ENCODE results near the gene ABL1. TPM values are rescaled to one million over a fixed set of nuclear protein-coding genes. Genes with fewer than 3 reads are reported as not detected.

ABL1 gene
- total RNA-seq, 1 donor from 2014 or later = 91.0 TPM

DNA sequence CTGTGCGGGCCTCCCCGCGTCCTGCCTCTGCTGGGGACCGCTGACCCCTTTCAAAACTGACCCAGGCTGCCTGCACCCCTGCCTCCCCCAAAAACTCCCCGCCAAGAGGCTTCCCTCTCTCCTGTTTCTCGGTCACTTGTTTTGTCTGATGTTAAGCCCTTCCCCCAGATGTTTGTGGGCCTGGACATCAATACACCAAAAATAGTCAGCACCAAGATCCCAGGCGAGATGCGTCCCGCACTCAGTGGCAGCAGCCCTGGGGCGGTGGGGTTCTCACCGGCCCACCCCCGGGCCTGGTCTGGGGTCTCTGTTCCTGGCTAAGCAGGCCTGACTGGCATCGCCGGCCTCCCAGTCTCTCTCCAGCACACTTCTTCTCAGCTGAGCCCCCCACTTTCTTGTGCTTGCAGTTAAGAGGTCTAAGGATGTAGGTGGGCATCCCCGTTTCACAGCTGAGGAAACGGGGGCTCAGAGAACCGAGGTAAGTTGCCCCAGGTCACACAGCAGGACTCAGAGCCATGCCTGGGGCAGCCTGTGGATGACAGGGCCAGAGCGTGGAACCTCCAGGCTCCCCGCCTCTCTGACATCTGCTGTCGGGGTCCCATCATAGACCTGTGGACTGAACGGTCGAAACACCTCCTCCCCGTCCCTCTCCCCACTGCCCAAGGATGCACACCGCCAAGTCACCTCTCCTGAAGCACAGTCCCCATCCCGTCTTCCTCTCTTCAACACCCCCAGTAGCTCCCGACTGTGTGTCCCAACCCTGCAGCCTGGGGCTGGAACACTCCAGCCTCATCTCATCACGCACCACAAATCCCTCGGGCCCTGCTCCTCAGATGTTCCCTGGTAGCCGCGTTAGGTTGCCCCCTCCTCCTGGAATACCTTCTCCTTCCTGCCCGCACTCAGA, 87.2 kb downstream of the ABL1 start:
- peaks cover 22% of the 10 kb centered on the region for H3K27me3 Mint-ChIP-seq (ENCODE audit: low read depth)
- peaks cover 20% of the 10 kb centered on the region for H3K4me1 Mint-ChIP-seq
- no peak overlapping the region for H3K4me3 Mint-ChIP-seq
- no peak for DNase-seq (ENCODE audit: low read depth, low spot score)
- H3K36me3 Mint-ChIP-seq (ENCODE audit: low read depth) = no peaks in the 10 kb centered on the region
- no peaks in the 10 kb centered on the region for H3K9me3 Mint-ChIP-seq
- no peak overlapping the region for H3K27ac Mint-ChIP-seq (ENCODE audit: unreplicated experiment)
- TF ChIP-seq, protein P1, sequence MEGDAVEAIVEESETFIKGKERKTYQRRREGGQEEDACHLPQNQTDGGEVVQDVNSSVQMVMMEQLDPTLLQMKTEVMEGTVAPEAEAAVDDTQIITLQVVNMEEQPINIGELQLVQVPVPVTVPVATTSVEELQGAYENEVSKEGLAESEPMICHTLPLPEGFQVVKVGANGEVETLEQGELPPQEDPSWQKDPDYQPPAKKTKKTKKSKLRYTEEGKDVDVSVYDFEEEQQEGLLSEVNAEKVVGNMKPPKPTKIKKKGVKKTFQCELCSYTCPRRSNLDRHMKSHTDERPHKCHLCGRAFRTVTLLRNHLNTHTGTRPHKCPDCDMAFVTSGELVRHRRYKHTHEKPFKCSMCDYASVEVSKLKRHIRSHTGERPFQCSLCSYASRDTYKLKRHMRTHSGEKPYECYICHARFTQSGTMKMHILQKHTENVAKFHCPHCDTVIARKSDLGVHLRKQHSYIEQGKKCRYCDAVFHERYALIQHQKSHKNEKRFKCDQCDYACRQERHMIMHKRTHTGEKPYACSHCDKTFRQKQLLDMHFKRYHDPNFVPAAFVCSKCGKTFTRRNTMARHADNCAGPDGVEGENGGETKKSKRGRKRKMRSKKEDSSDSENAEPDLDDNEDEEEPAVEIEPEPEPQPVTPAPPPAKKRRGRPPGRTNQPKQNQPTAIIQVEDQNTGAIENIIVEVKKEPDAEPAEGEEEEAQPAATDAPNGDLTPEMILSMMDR (conservative IDR thresholded peaks at IDR 0.05) = no peak

DNA sequence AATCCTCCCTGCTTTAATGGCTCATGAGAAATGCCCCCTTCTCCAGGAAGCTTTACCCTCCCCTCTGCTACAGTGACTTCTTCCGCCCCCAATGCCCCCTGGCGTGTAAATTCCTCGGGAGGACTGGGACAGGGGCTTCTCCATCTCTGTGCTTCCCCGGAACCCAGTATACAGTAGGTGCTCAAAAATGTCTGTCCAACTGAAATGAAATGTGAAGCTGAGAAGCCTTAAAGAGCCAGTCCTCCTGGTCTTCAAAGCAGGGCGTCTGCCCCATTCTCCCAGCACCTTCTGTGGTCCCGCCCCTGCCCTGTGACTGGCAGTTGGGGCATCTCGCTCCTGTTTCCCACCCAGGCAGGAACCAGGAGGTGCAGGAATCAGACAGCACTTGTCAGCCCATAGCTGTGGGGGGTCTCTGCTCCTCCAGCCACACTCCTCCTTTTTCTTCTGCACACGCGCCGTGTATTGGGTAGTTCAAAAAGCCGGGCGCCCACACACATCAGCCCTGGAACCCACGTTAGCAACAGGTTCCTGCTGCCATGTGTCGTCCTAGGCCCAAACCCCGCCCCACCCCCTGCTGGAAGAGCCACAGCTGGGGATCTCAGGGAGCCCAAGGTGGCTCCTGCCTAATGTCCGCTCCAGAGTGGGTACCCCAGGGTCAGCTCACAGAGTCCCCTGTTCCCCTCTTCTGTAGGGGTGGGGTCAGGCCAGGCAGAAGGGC, 88.0 kb downstream of the ABL1 start:
- TF ChIP-seq, protein P1 (conservative IDR thresholded peaks at IDR 0.05) = no peak
- Mint-ChIP-seq H3K36me3 (ENCODE audit: low read depth) (no peaks in the 10 kb centered on the region), H3K4me3 (no peak overlapping the region), H3K9me3 (no peaks in the 10 kb centered on the region), H3K27ac (ENCODE audit: unreplicated experiment) (no peak overlapping the region), H3K27me3 (ENCODE audit: low read depth) (peaks cover 21% of the 10 kb centered on the region), H3K4me1 (peaks cover 20% of the 10 kb centered on the region)
- DNase-seq (ENCODE audit: low read depth, low spot score) = no peak

DNA sequence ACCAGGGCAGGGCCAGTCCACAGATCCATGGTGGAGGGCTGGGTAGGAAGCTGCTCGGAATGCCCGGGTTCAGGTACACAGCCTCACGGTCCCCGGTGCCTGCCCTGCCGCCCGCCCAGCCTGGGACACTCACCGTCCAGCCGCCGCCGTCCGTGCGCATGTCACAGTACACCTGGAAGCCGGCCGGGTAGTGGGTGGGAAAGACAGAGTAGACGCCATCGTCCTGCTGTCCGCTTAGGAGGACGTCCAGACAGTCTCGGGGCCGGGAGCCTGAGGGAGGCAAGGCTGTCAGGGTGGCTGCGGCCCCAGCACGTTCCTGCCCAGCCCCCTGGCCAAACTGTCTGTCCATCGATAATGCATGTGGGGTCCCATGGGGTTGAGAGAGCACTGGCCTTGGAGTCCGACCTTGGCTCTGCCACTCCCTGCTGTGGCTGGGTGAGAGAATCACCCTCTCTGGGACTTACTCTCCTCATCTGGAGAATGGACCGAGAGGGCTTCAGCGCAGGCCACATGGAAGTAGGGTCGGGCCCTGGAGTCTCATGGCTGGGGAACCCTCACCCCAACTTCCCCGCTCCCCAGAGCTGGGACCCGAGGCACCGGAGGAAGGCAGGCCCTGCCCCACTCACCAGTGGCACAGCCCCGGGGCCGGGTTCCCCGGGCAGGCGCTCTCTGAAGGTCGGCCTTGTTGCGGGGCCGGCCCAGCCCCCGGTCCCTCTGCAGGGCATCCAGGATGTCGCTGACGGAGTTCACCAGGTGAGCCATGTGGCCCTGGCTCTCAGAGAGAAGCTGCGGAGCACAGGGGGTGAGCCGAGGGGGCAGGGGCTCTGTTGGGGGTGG, 88.8 kb downstream of the ABL1 start:
- Mint-ChIP-seq H3K27me3 (ENCODE audit: low read depth) (peaks cover 21% of the 10 kb centered on the region), H3K9me3 (no peaks in the 10 kb centered on the region), H3K36me3 (ENCODE audit: low read depth) (no peaks in the 10 kb centered on the region), H3K4me3 (no peak overlapping the region), H3K4me1 (peaks cover 20% of the 10 kb centered on the region), H3K27ac (ENCODE audit: unreplicated experiment) (no peak overlapping the region)
- no peak for DNase-seq (ENCODE audit: low read depth, low spot score)
- TF ChIP-seq, protein P1 (conservative IDR thresholded peaks at IDR 0.05) = no peak

DNA sequence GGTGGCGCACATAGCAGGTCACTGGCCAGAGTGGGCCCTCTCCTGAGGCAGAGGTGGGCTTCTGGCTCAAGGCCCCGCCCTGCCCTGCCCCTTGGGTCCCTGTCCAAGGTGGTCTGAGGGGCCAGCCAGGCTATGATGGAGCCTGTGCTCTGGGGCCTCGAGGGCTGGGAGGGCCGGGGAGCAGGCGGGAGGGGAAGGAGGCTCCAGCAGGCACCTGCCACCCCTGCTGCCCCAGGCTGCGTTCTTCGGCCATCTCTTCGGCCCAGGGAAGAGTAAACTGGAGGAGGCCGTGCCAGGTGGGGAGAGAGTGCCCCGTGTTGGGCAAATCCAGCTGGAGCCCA, 89.4 kb downstream of the ABL1 start:
- Mint-ChIP-seq H3K27me3 (ENCODE audit: low read depth) (peaks cover 18% of the 10 kb centered on the region), H3K27ac (ENCODE audit: unreplicated experiment) (no peak overlapping the region), H3K4me1 (peaks cover 20% of the 10 kb centered on the region), H3K4me3 (no peak overlapping the region), H3K36me3 (ENCODE audit: low read depth) (no peaks in the 10 kb centered on the region), H3K9me3 (no peaks in the 10 kb centered on the region)
- no peak for DNase-seq (ENCODE audit: low read depth, low spot score)
- TF ChIP-seq, protein P1 (conservative IDR thresholded peaks at IDR 0.05) = no peak

DNA sequence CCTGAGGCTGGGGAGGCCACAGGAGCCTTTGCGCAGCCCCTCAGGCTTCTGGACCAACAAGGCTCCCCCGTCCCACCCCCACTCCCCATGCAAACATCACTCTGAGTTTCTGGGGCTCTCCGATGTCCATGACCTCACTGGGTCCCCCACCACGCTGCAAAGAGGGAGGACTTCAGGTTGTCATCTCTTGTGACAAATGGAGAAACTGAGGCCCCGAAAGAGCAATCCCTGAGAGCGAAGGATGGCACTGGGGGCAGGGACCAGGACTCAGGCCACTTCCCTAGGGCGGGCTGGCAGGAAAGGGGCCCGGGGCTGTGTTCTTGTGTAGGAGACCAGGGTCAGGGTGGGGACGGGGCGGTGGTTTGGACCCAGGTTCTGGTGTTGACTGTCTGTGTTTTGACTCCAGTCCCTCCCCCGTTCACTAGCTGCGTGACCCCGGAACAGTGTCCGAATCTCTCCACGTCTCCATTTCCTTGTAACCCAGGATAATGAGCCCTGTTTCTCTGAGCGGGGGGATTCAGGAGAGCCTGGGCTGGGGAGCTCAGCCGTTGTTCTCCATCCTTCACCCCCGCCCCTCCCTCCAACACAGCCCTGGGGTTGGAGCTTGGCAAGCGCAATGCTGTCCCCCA, 90.1 kb downstream of the ABL1 start:
- TF ChIP-seq, protein P1 (conservative IDR thresholded peaks at IDR 0.05) = no peak
- DNase-seq (ENCODE audit: low read depth, low spot score) = no peak
- Mint-ChIP-seq H3K4me1 (peaks cover 20% of the 10 kb centered on the region), H3K27me3 (ENCODE audit: low read depth) (peaks cover 15% of the 10 kb centered on the region), H3K4me3 (no peak overlapping the region), H3K27ac (ENCODE audit: unreplicated experiment) (no peak overlapping the region), H3K9me3 (no peaks in the 10 kb centered on the region), H3K36me3 (ENCODE audit: low read depth) (no peaks in the 10 kb centered on the region)
